Stimulated activated CD4-positive, alpha-beta T cell treated with anti-CD3 and anti-CD28 coated beads, Interleukin-4, amount 100 ng/mL, for 24 hours (primary cell): Measurements from ENCODE around the gene HAGHL.

ENCODE experiments used
- DNase-seq: peaks from one replicate; pipeline ENCODE4 v3.0.0-alpha.2; 2020

Gene HAGHL

GRCh38 chr16:776824-777223 is 49.9 kb downstream of the HAGHL start:
- no peak for DNase-seq

DNA sequence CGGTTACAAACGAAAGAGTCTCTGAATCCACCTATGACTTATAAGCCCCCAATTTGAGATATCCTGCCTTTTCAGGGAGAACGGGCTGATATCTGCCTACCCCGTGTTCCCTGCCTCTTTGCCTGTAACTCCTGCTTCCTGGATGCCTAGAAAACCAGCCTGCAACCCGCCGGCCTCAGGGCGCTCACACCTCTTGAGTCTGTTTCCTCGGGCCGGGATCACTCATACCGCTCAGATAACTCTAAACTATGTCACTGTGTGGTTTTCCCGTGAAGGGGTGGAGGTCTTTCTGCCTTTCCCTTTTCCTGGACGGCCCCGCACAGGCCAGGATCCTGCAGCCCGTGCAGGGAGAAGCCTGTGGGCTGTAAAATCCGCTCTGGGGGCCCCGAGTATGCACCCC is 50.9 kb downstream of the HAGHL start:
- no peak for DNase-seq

DNA sequence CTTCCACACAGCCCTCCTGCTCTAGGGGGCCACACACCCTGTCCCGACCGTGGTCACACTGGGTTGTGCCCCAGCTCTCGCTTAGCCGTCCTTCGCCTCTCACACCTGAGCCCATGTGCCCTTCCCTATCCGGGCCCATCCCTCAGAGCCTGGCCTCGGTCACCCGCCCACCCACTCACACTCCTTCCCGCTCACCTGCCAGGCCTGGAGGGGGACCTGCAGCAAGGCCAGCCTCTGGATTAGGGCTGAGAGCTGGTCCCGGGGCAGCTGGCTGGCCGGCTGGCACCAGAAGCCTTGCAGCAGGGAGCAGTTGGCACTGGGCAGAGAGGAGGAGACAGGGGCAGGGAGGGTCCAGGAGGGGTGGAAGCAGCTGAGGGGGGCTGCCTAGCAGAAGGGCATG is 51.5 kb downstream of the HAGHL start:
- no peak for DNase-seq

DNA sequence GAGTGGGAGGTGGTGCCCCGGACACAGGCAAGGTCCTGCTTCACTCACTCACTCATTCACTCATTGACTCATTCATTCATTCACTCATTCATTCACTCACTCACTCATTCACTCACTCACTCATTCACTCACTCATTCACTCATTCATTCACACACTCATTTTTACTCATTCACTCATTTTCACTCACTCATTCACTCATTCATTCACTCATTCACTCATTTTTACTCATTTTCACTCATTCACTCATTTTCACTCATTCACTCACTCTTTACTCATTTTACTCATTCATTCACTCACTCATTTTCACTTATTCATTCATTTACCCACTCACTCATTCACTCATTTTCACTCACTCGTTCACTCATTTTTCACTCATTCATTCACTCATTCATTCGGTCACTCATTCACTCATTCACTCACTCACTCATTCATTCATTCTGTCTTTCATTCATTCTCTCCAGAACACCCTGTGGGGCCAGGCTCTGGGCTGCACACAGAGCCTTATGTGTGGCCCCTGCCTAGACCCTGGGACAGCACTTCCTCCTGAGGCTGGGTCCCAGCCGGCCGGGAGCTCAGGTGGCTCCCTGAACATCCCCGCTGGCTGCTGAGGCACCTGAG is 52.1 kb downstream of the HAGHL start:
- DNase-seq, result no peak
